H9 (cell line): Measurements from ENCODE around the gene NEUROG1. TPM values are rescaled to one million over a fixed set of nuclear protein-coding genes. Genes with fewer than 3 reads are reported as not detected.

Source experiments
- DNase-seq: peaks from one replicate; pipeline ENCODE4 v3.0.0-alpha.2; 2017
- H2AFZ ChIP-seq: one replicate; pipeline ENCODE4 v1.6.1; 2013; ENCODE audit warnings: mild to moderate bottlenecking, low read length, control low read depth, moderate library complexity
- H2AK5ac ChIP-seq: 2 replicates; pipeline ENCODE4 v1.6.1; 2013; ENCODE audit warnings: low read length, control low read depth, mixed read lengths; ENCODE audit not compliant: insufficient read length
- H2BK120ac ChIP-seq: one replicate; pipeline ENCODE4 v1.6.1; 2013; ENCODE audit warnings: low read depth, mild to moderate bottlenecking, low read length, control low read depth, inconsistent platforms; ENCODE audit not compliant: poor library complexity, severe bottlenecking
- H2BK12ac ChIP-seq: 2 replicates; pipeline ENCODE4 v1.6.1; 2013; ENCODE audit warnings: low read length, control low read depth, mixed read lengths, low read depth; ENCODE audit not compliant: insufficient read length
- H2BK15ac ChIP-seq: 2 replicates; pipeline ENCODE4 v1.6.1; 2013; ENCODE audit warnings: low read depth, low read length, control low read depth
- H2BK20ac ChIP-seq: one replicate; pipeline ENCODE4 v1.6.1; 2013; ENCODE audit warnings: low read depth, mild to moderate bottlenecking, low read length, control low read depth, inconsistent platforms; ENCODE audit not compliant: poor library complexity, severe bottlenecking
- H2BK5ac ChIP-seq: 2 replicates; pipeline ENCODE4 v1.6.1; 2013; ENCODE audit warnings: low read length, control low read depth, mixed read lengths; ENCODE audit not compliant: insufficient read length
- H3K14ac ChIP-seq: 2 replicates; pipeline ENCODE4 v1.6.1; 2013; ENCODE audit warnings: low read length, control low read depth; ENCODE audit not compliant: insufficient read depth
- H3K18ac ChIP-seq: 2 replicates; pipeline ENCODE4 v1.6.1; 2013; ENCODE audit warnings: low read depth, mild to moderate bottlenecking, mixed read lengths, low read length, control low read depth; ENCODE audit not compliant: insufficient read length
- H3K23ac ChIP-seq: 2 replicates; pipeline ENCODE4 v1.6.1; 2013; ENCODE audit warnings: low read length, control low read depth, mixed read lengths, low read depth; ENCODE audit not compliant: insufficient read length
- H3K23me2 ChIP-seq: 2 replicates; pipeline ENCODE4 v1.6.1; 2013; ENCODE audit warnings: low read depth, mild to moderate bottlenecking, mixed read lengths, low read length, control low read depth; ENCODE audit not compliant: insufficient read length, poor library complexity, severe bottlenecking
- H3K27ac ChIP-seq: 2 replicates; pipeline ENCODE4 v1.5.1; 2013; ENCODE audit warnings: low read length, control low read depth, mixed read lengths, low read depth; ENCODE audit not compliant: insufficient read length
- H3K27me3 ChIP-seq: 2 replicates; pipeline ENCODE4 v1.6.1; 2013; ENCODE audit warnings: low read length, control low read depth, inconsistent platforms; ENCODE audit not compliant: insufficient read depth
- H3K4ac ChIP-seq: 2 replicates; pipeline ENCODE4 v1.6.1; 2013; ENCODE audit warnings: low read depth, mild to moderate bottlenecking, control low read depth, inconsistent platforms, low read length, moderate library complexity
- H3K4me1 ChIP-seq: 2 replicates; pipeline ENCODE4 v1.6.1; 2013; ENCODE audit warnings: low read length, control low read depth, inconsistent platforms; ENCODE audit not compliant: insufficient read depth
- H3K4me2 ChIP-seq: 2 replicates; pipeline ENCODE4 v1.6.1; 2013; ENCODE audit warnings: low read length, control low read depth, mixed read lengths; ENCODE audit not compliant: insufficient read length, insufficient read depth
- H3K56ac ChIP-seq: 2 replicates; pipeline ENCODE4 v1.6.1; 2013; ENCODE audit warnings: low read depth, mild to moderate bottlenecking, mixed read lengths, low read length, control low read depth; ENCODE audit not compliant: insufficient read length
- H3K79me1 ChIP-seq: 2 replicates; pipeline ENCODE4 v1.6.1; 2013; ENCODE audit warnings: low read depth, mild to moderate bottlenecking, moderate library complexity, low read length, control low read depth, inconsistent platforms; ENCODE audit not compliant: insufficient read depth, poor library complexity, severe bottlenecking
- H3K79me2 ChIP-seq: 2 replicates; pipeline ENCODE4 v1.6.1; 2013; ENCODE audit warnings: low read length, control low read depth, inconsistent platforms; ENCODE audit not compliant: insufficient read depth
- H3K9ac ChIP-seq: 2 replicates; pipeline ENCODE4 v1.6.1; 2013; ENCODE audit warnings: low read length, control low read depth, mixed read lengths; ENCODE audit not compliant: insufficient read length; ENCODE audit errors: extremely low read depth
- H3K9me3 ChIP-seq: one replicate; pipeline ENCODE4 v1.6.1; 2013; ENCODE audit warnings: low read depth, low read length, inconsistent platforms; ENCODE audit not compliant: control insufficient read depth
- H3T11ph ChIP-seq: one replicate; pipeline ENCODE4 v1.6.1; 2013; ENCODE audit warnings: mild to moderate bottlenecking, low read length, control low read depth, inconsistent platforms
- H4K20me1 ChIP-seq: one replicate; pipeline ENCODE4 v1.6.1; 2013; ENCODE audit not compliant: control insufficient read depth, insufficient read length, insufficient read depth
- H4K5ac ChIP-seq: 2 replicates; pipeline ENCODE4 v1.6.1; 2013; ENCODE audit warnings: low read depth, mild to moderate bottlenecking, mixed read lengths, low read length, control low read depth; ENCODE audit not compliant: insufficient read length
- H4K8ac ChIP-seq: replicated peaks from 2 replicates; pipeline ENCODE4 v1.6.1; 2013; ENCODE audit warnings: low read length, control low read depth, mixed read lengths, low read depth; ENCODE audit not compliant: insufficient read length
- H4K91ac ChIP-seq: 2 replicates; pipeline ENCODE4 v1.6.1; 2013; ENCODE audit warnings: low read depth, mild to moderate bottlenecking, moderate library complexity, mixed read lengths, low read length, control low read depth; ENCODE audit not compliant: insufficient read length
- H3K27ac Mint-ChIP-seq, 3 experiments: 2 replicates in 2 of 3; 3 replicates in 1 of 3; pipeline ENCODE4 v1.8.0; 2020 to 2021; ENCODE audit warnings: mixed read lengths in 3 of 3, mild to moderate bottlenecking in 1 of 3, moderate library complexity in 1 of 3
- H3K27me3 Mint-ChIP-seq: 2 replicates; pipeline ENCODE4 v1.8.0; 2021; ENCODE audit warnings: low read depth, mild to moderate bottlenecking, moderate library complexity, mixed read lengths
- H3K36me3 Mint-ChIP-seq, 3 experiments: 2 replicates in 2 of 3; 3 replicates in 1 of 3; pipeline ENCODE4 v1.8.0; 2020 to 2021; ENCODE audit warnings: low read depth in 3 of 3, mixed read lengths in 3 of 3; ENCODE audit not compliant: insufficient read depth in 1 of 3
- H3K4me1 Mint-ChIP-seq, 2 experiments: 2 replicates each; pipeline ENCODE4 v1.8.0; 2020; ENCODE audit warnings: mixed read lengths in 2 of 2
- H3K4me3 Mint-ChIP-seq, 2 experiments: 2 replicates in 1 of 2; 3 replicates in 1 of 2; pipeline ENCODE4 v1.8.0; 2020 to 2021; ENCODE audit warnings: mild to moderate bottlenecking in 2 of 2, mixed read lengths in 2 of 2, moderate library complexity in 1 of 2
- H3K9me3 Mint-ChIP-seq, 2 experiments: 2 replicates in 1 of 2; 3 replicates in 1 of 2; pipeline ENCODE4 v1.8.0; 2020; ENCODE audit warnings: mild to moderate bottlenecking in 2 of 2, mixed read lengths in 2 of 2, moderate library complexity in 1 of 2
- CTCF ChIP-seq: fragments of 200-600 bp; sonication (generic); conservative IDR thresholded peaks from 3 replicates; pipeline ENCODE4 v1.8.0; 2021; ENCODE audit warnings: antibody characterized with exemption, mild to moderate bottlenecking
- whole genome bisulfite sequencing: extraction: QIAGEN DNeasy Blood & Tissue Kit; methylation state at CpG from one replicate; pipeline ENCODE4 v1.1.7; 2013; ENCODE audit warnings: missing lambda C conversion rate, low lambda C conversion rate, mixed read lengths; ENCODE audit not compliant: insufficient read length; ENCODE audit errors: extremely low coverage; 5-methylcytosine and 5-hydroxymethylcytosine counted together
- total RNA-seq: library from RNA; stranded (reverse); gene quantifications from 2 replicates; pipeline ENCODE4 v1.2.1, GENCODE V29; 2021

The NEUROG1 gene
- total RNA-seq, 1 experiment from 2014 or later = not detected

- H4K91ac ChIP-seq = no peak overlapping the region
- no peak overlapping the region for H3K4me3 Mint-ChIP-seq
- WGBS = no CpG with 5 or more reads among the region's 7 CpGs
Observed at GRCh38 chr5:135537271-135537670, 1.5 kb upstream of the NEUROG1 start.

More at GRCh38 chr5:135537271-135537670, 1.5 kb upstream of the NEUROG1 start:
- no peak overlapping the region for H2AK5ac ChIP-seq
- no peaks in the 10 kb centered on the region for H3K79me2 ChIP-seq
- H3K23ac ChIP-seq = no peak overlapping the region
- no peak overlapping the region for H2BK12ac ChIP-seq
- no peak overlapping the region for H3K18ac ChIP-seq
- H3T11ph ChIP-seq = no peak overlapping the region
- H2BK120ac ChIP-seq = no peak overlapping the region
- no peak for TF ChIP-seq CTCF
- H2BK15ac ChIP-seq = no peak overlapping the region
- no peak overlapping the region for H2AFZ ChIP-seq
- Mint-ChIP-seq H3K9me3 (peaks cover 14 to 15% of the 10 kb centered on the region in 2 experiments), H3K4me1 (peaks cover 11 to 31% of the 10 kb centered on the region in 2 experiments), H3K27ac (no peak overlapping the region), H3K27me3 (peaks cover 100% of the 10 kb centered on the region), H3K36me3 (peaks cover 0 to 1% (median 0%) of the 10 kb centered on the region in 3 experiments; a peak in 3 of 7 replicates)
- H3K4me2 ChIP-seq = no peak overlapping the region
- H4K20me1 ChIP-seq = no peaks in the 10 kb centered on the region
- peaks cover 2% of the 10 kb centered on the region; the same call in 1 of the 2 replicates for H3K4me1 ChIP-seq
- no peak overlapping the region for H2BK20ac ChIP-seq
- H3K9ac ChIP-seq = no peak overlapping the region
- no peak for DNase-seq
- no peaks in the 10 kb centered on the region for H3K79me1 ChIP-seq
- no peak overlapping the region for H3K14ac ChIP-seq
- peaks cover 13% of the 10 kb centered on the region for H3K23me2 ChIP-seq
- no peak overlapping the region for H3K56ac ChIP-seq
- no peak overlapping the region for H3K4ac ChIP-seq
- no peak overlapping the region for H3K27ac ChIP-seq
- H3K9me3 ChIP-seq = peaks cover 7% of the 10 kb centered on the region
- H3K27me3 ChIP-seq = peaks cover 100% of the 10 kb centered on the region
- H4K8ac ChIP-seq = no peak overlapping the region
- no peak overlapping the region for H4K5ac ChIP-seq
- H2BK5ac ChIP-seq = no peak overlapping the region
